Activated CD8-positive, alpha-beta memory T cell treated with anti-CD3 and anti-CD28 coated beads for 1 hour (primary cell): Measurements from ENCODE around the gene ADAMTSL4.

Experiments used
- DNase-seq, 2 donors: peaks; one replicate each; pipeline ENCODE4 v3.0.0-alpha.2; 2020; ENCODE audit warnings: low read depth in 1 of 2; ENCODE audit errors: extremely low read depth in 1 of 2

ADAMTSL4 gene

GRCh38 chr1:150532860-150533259 is 16.3 kb upstream of the ADAMTSL4 start:
- no peak for DNase-seq

GRCh38 chr1:150534002-150534401 is 15.2 kb upstream of the ADAMTSL4 start:
- no peak for DNase-seq

- no peak for DNase-seq
These were observed 13.5 kb upstream of the ADAMTSL4 start for GRCh38 chr1:150535511-150536287.

- no peak for DNase-seq
These were observed 12.1 kb upstream of the ADAMTSL4 start for GRCh38 chr1:150536836-150537731.

- no peak for DNase-seq
These were observed 11.2 kb upstream of the ADAMTSL4 start for GRCh38 chr1:150537732-150538684.

- no peak for DNase-seq
These were observed 5.6 kb upstream of the ADAMTSL4 start for GRCh38 chr1:150543500-150544143.

- DNase-seq, result no peak
These were observed 5.0 kb upstream of the ADAMTSL4 start for GRCh38 chr1:150544204-150544603.

GRCh38 chr1:150545486-150546032 is 3.6 kb upstream of the ADAMTSL4 start:
- DNase-seq, result no peak

- no peak for DNase-seq
These were observed 2.8 kb upstream of the ADAMTSL4 start for GRCh38 chr1:150546294-150546937.

- DNase-seq, result no peak
These were observed 930 bp upstream of the ADAMTSL4 start for GRCh38 chr1:150548324-150548631.

- no peak for DNase-seq
These were observed 451 bp downstream of the ADAMTSL4 start for GRCh38 chr1:150549496-150550221.

- DNase-seq, result no peak
These were observed 1.2 kb downstream of the ADAMTSL4 start for GRCh38 chr1:150550222-150551050.

GRCh38 chr1:150551051-150551783 is 2.0 kb downstream of the ADAMTSL4 start:
- DNase-seq, result no peak

- no peak for DNase-seq
These were observed 2.5 kb downstream of the ADAMTSL4 start for GRCh38 chr1:150551784-150552127.

- no peak for DNase-seq
These were observed 3.1 kb downstream of the ADAMTSL4 start for GRCh38 chr1:150552128-150552910.

GRCh38 chr1:150552911-150553289 is 3.7 kb downstream of the ADAMTSL4 start:
- DNase-seq, result no peak
